HG02884 (cell line): ENCODE results near the gene NR4A1.

Experiments used
- ATAC-seq: cut with Tn5 transposase; IDR thresholded peaks from one replicate; pipeline ENCODE4 v1.9.1; 2021; ENCODE audit warnings: mild to moderate bottlenecking, moderate library complexity; ENCODE audit not compliant: unreplicated experiment

The NR4A1 gene

DNA sequence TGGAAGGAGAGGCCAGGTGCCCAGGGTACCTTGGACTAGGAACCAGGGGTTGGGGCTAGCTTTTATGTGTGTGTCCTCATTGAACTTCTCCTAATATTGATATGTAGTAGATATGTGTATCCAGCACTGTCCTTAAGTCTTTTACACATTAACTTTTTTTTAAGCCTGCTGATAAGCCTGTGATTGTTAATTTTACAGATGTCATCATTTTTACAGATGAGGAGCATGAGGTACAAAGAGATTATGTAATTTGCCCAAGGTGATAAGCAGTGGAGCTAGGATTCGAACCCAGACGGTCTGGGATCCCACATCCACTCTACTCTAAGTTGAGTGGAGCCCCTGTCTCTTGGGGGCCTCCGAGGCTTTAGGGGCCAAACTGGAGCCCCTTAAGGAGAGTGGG, 10.2 kb upstream of the NR4A1 start:
- ATAC-seq, result no peak

- no peak for ATAC-seq
These were observed 9.5 kb upstream of the NR4A1 start for GRCh38 chr12:52041695-52042123.

GRCh38 chr12:52042706-52043385, 8.4 kb upstream of the NR4A1 start:
- no peak for ATAC-seq

DNA sequence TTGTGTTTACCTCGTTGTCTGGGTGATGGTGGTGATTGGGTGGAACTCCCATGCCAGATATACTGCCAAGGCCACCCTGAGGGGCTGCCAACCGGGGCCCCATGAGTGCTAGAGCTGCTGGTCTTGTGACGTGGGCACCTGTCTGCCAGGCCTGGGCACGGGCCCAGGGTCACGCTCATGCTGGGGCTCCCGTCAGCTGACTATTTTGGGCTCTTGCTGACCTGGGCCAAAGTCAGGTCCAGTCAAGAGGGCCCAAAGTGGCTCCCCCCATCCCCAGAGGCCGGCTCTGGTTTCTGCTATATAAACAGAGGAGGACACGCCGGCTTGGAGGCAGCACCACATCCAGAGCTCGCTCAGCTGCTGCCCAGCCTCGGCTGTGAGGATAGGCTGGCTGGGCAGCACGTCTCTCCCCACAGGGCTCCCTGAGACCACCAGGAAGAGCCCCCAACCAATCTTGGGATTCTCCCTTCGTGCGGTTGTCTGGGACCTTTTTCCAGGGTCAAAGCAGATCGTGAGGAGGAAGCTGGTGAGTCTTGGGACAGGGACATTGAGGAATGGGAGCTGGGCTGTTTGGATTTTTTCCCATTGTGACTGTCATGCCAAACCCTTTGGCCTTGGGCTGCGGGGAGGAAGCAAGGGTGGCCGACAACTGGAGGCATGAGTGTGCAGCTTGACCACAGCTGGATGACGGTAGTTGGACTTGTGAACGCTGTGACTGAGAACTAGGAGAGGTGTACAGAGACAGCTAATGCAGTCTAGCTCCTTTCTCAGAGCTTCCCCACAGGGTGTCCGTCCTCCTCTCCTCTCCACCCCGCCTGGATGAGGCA, 7.6 kb upstream of the NR4A1 start:
- no peak for ATAC-seq

DNA sequence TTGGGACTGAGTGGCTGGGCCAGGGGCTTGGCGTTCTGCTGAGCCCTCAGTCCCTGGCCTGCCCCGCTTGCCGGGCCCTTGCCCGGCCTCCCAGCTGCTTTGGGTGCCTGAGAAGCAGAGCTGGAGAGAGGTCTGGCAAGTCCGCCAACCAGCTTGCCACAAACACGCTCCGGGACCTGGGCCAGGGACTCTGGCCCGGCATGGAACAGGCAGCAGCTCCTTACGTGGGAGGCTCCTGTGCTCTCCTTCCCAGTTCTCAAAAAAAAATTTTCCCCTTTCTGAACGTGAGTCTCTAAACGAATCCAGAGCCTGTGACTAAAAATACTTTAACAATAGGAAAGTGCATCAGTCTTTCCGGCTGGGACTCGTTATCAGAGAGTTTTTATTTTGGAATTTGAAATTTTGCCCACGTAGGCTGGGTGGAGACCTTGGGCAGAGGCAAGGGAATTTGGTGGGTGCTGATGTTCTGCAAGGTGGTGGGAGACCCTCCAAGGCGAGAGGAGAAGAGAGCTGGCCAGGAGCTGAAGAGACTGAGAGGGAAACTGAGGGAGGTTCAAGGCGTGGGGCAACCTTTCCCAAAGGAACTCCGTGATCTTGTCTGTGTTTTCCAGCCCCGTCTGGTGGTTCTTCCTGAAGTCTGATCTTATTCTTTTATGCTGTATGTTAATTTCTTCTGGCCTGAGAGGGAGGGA, 6.8 kb upstream of the NR4A1 start:
- no peak for ATAC-seq

GRCh38 chr12:52045794-52046199, 5.4 kb upstream of the NR4A1 start:
- ATAC-seq, result no peak

GRCh38 chr12:52046859-52047258, 4.4 kb upstream of the NR4A1 start:
- no peak for ATAC-seq

DNA sequence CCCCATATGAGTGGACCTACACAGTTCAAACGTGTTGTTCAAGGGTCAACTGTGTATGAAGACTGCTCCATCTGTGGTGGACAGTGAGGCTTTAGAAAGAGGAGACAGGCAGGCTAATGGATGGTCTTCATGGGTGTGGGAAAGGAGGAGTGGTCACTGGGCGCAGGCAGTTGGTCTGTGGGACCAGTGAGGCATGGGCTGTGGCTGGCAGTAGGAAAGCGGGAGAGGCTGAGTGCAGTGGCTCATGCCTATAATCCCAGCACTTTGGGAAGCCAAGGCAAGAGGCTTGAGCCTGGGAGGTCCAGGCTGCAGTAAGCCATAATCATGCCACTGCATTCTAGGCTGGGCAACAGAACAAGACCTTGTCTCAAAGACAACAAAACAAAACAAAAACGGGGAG, 2.0 kb upstream of the NR4A1 start:
- no peak for ATAC-seq

DNA sequence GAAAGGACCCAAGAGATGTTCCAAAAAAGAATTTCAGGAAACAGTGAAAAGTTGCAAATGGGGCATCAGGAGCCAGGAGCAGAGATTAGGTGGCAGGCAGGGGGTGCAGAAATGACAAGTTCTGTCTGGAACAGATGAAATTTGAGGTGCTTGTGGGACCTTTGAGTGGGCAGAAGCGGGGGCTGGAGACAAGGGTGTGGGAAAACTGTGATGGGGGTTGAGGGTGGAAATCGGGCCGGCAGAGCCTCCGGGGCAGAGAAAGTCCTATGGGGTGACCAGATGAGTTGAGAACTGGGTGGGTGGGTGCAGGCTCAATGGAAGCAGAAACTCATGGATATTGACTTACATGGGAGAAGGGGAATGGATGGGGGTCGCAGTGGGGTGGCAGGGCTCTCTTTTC, 1.6 kb upstream of the NR4A1 start:
- no peak for ATAC-seq

DNA sequence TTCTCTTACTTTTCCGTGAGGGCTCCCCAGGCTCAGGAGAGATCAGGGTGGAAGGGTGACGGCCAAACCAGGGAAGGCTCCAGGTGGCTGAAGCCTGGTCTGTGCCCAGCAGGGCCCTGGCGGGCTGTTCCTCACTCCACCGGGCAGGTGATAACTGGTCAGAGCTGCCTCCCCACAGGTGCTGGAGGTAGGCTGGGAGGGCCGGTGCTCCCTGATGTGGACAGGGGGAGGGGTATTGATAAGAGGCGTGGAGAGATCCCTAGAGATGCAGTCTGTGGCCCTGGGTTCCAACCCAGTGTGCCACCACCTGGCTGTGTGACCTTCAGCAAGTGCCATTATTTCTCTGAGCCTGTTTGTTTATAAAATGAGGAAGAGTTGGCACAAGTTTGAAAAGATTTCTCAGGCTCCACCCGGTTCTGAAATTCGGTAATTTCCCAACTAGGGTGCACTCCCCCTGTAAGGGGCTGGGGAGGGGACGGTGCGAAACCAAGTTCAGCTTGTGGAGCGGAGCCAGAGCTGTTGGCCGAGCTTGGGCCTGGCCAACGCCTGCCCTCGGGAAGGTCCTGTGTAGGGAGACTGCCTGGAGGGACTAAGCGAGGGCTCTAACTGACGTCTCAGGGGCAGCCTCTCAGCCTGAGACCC, 1.0 kb upstream of the NR4A1 start:
- no peak for ATAC-seq

- no peak for ATAC-seq
These were observed 1.4 kb downstream of the NR4A1 start for GRCh38 chr12:52052468-52053186.

GRCh38 chr12:52053536-52054209, 2.4 kb downstream of the NR4A1 start:
- ATAC-seq, result no peak

- no peak for ATAC-seq
These were observed 3.1 kb downstream of the NR4A1 start for GRCh38 chr12:52054231-52054832.

GRCh38 chr12:52054833-52055730, 3.8 kb downstream of the NR4A1 start:
- no peak for ATAC-seq

GRCh38 chr12:52055731-52056711, 4.8 kb downstream of the NR4A1 start:
- no peak for ATAC-seq

GRCh38 chr12:52056801-52057637, 5.8 kb downstream of the NR4A1 start:
- no peak for ATAC-seq
